Panc1 (cell line): Measurements from ENCODE around the gene KATNAL2. TPM values are rescaled to one million over a fixed set of nuclear protein-coding genes. Genes with fewer than 3 reads are reported as not detected.

Experiments
- ATAC-seq: fragments of 200-7000 bp; cut with Tn5 transposase; 2 replicates; pipeline ENCODE4 v1.9.1; 2020; ENCODE audit warnings: mild to moderate bottlenecking, moderate library complexity
- BruUV-seq: library from RNA; stranded (reverse); fragments of 400-500 nt; replicated peaks from 2 replicates; lab custom pipeline; 2021; lab: Mats Ljungman, UMichigan
- CTCF ChIA-PET: fragments of 300-600 bp; sonication (Branson Sonifier 250); formaldehyde crosslinking; loops from one replicate; lab custom pipeline; 2022; ENCODE audit warnings: antibody characterized with exemption; lab: Charles Lee
- POLR2A ChIA-PET: fragments of 300-600 bp; sonication (Branson Sonifier 250); formaldehyde crosslinking; loops from one replicate; lab custom pipeline; 2022; ENCODE audit warnings: antibody characterized with exemption; lab: Charles Lee
- DNase-seq: peaks from one replicate; pipeline ENCODE4 v3.0.0-alpha.2; 2010; ENCODE audit warnings: low read depth, low spot score
- H3K27ac ChIP-seq: 2 replicates; pipeline ENCODE4 v1.5.1; 2011; ENCODE audit warnings: mild to moderate bottlenecking, low read length, inconsistent platforms
- H3K27me3 ChIP-seq: fragments of 200-500 bp; sonication (Bioruptor generic); 2 replicates; pipeline ENCODE4 v1.6.0; 2014; ENCODE audit warnings: low read length, inconsistent platforms; ENCODE audit not compliant: control insufficient read depth, insufficient read depth
- H3K36me3 ChIP-seq: fragments of 200-500 bp; sonication (Bioruptor generic); 2 replicates; pipeline ENCODE4 v1.5.1; 2014; ENCODE audit warnings: inconsistent platforms, mild to moderate bottlenecking, low read length, moderate library complexity; ENCODE audit not compliant: control insufficient read depth, insufficient read depth
- H3K4me1 ChIP-seq: 2 replicates; pipeline ENCODE4 v1.5.1; 2011; ENCODE audit warnings: inconsistent platforms, mild to moderate bottlenecking, low read length, moderate library complexity; ENCODE audit not compliant: control insufficient read depth, insufficient read depth
- H3K4me3 ChIP-seq, 2 experiments: 2 replicates each; pipeline ENCODE4 v1.5.1; 2011 to 2012; ENCODE audit warnings: low read depth in 2 of 2, low read length in 2 of 2, mild to moderate bottlenecking in 2 of 2, inconsistent platforms in 1 of 2, moderate library complexity in 1 of 2
- H3K9me3 ChIP-seq: fragments of 200-500 bp; sonication (Bioruptor generic); 2 replicates; pipeline ENCODE4 v1.5.1; 2014; ENCODE audit warnings: low read depth, mild to moderate bottlenecking, inconsistent platforms, low read length, moderate library complexity; ENCODE audit not compliant: control insufficient read depth, insufficient read depth
- POLR2AphosphoS5 ChIP-seq: IDR thresholded peaks from 2 replicates; pipeline ENCODE4 v1.6.1; 2012; ENCODE audit warnings: mild to moderate bottlenecking, low read depth, low read length, moderate library complexity
- SIN3A ChIP-seq: IDR thresholded peaks from 2 replicates; pipeline ENCODE4 v1.6.1; 2012; ENCODE audit warnings: low read depth, mild to moderate bottlenecking, low read length, moderate library complexity, borderline replicate concordance; ENCODE audit not compliant: insufficient read depth
- TCF7L2 ChIP-seq: IDR thresholded peaks from 2 replicates; pipeline ENCODE4 v1.6.1; 2011; ENCODE audit warnings: mild to moderate bottlenecking, low read depth, low read length, inconsistent platforms
- in situ Hi-C: cut with HindIII; loops from 2 replicates; pipeline ENCODE4 v1.10.0; 2016; ENCODE audit warnings: low sequenced_read_pairs, low pct_unique_long_range_greater_than_20kb
- intact Hi-C: fragments of 100-400 bp; cut with micrococcal nuclease; formaldehyde crosslinking; loops from one replicate; pipeline ENCODE4 v1.10.0; 2022; ENCODE audit not compliant: unreplicated experiment
- total RNA-seq: library from RNA; stranded (reverse); gene quantifications from one replicate; pipeline ENCODE4 v1.2.1, GENCODE V29; 2021; ENCODE audit not compliant: unreplicated experiment
- TF ChIP-seq, protein P1 (sequence below): fragments of 450-650 bp; IDR thresholded peaks from 2 replicates; pipeline ENCODE4 v1.5.1; 2017; ENCODE audit warnings: mild to moderate bottlenecking
- TF ChIP-seq, protein P2 (sequence below), 2 experiments: IDR thresholded peaks; 2 replicates each; pipeline ENCODE4 v1.6.1; 2011 to 2012; ENCODE audit warnings: low read depth in 2 of 2, control low read depth in 1 of 2, low read length in 1 of 2, mild to moderate bottlenecking in 1 of 2, moderate library complexity in 1 of 2; ENCODE audit not compliant: insufficient read depth in 1 of 2

Gene KATNAL2
- total RNA-seq, 1 experiment from 2014 or later, result 2.6 TPM

GRCh38 chr18:47121146-47121545 lies 203.7 kb downstream of the KATNAL2 start:
- Histone ChIP-seq H3K36me3 (no peaks in the 10 kb centered on the region), H3K4me3 (no peak overlapping the region), H3K27me3 (no peaks in the 10 kb centered on the region), H3K27ac (no peak overlapping the region), H3K4me1 (no peaks in the 10 kb centered on the region), H3K9me3 (no peaks in the 10 kb centered on the region)
- ChIA-PET POLR2A (no interaction called here), CTCF (no interaction called here)
- DNase-seq (no peak), ATAC-seq (no peak)
- intact Hi-C loops, result no loop called here
- no TSS peak for BruUV-seq
- TF ChIP-seq POLR2AphosphoS5 (no peak), SIN3A (no peak), TCF7L2 (no peak)
- TF ChIP-seq, protein P1, sequence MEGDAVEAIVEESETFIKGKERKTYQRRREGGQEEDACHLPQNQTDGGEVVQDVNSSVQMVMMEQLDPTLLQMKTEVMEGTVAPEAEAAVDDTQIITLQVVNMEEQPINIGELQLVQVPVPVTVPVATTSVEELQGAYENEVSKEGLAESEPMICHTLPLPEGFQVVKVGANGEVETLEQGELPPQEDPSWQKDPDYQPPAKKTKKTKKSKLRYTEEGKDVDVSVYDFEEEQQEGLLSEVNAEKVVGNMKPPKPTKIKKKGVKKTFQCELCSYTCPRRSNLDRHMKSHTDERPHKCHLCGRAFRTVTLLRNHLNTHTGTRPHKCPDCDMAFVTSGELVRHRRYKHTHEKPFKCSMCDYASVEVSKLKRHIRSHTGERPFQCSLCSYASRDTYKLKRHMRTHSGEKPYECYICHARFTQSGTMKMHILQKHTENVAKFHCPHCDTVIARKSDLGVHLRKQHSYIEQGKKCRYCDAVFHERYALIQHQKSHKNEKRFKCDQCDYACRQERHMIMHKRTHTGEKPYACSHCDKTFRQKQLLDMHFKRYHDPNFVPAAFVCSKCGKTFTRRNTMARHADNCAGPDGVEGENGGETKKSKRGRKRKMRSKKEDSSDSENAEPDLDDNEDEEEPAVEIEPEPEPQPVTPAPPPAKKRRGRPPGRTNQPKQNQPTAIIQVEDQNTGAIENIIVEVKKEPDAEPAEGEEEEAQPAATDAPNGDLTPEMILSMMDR, result no peak
- TF ChIP-seq, protein P2, sequence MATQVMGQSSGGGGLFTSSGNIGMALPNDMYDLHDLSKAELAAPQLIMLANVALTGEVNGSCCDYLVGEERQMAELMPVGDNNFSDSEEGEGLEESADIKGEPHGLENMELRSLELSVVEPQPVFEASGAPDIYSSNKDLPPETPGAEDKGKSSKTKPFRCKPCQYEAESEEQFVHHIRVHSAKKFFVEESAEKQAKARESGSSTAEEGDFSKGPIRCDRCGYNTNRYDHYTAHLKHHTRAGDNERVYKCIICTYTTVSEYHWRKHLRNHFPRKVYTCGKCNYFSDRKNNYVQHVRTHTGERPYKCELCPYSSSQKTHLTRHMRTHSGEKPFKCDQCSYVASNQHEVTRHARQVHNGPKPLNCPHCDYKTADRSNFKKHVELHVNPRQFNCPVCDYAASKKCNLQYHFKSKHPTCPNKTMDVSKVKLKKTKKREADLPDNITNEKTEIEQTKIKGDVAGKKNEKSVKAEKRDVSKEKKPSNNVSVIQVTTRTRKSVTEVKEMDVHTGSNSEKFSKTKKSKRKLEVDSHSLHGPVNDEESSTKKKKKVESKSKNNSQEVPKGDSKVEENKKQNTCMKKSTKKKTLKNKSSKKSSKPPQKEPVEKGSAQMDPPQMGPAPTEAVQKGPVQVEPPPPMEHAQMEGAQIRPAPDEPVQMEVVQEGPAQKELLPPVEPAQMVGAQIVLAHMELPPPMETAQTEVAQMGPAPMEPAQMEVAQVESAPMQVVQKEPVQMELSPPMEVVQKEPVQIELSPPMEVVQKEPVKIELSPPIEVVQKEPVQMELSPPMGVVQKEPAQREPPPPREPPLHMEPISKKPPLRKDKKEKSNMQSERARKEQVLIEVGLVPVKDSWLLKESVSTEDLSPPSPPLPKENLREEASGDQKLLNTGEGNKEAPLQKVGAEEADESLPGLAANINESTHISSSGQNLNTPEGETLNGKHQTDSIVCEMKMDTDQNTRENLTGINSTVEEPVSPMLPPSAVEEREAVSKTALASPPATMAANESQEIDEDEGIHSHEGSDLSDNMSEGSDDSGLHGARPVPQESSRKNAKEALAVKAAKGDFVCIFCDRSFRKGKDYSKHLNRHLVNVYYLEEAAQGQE (IDR thresholded peaks at IDR 0.05; ENCODE audit: insufficient read depth in 1 of 2, low read depth in 2 of 2, low read length in 1 of 2), result no peak
- in situ Hi-C loops, result no loop called here

- no peak for TF ChIP-seq TCF7L2
- TF ChIP-seq SIN3A, result no peak
- no peak for TF ChIP-seq POLR2AphosphoS5
- TF ChIP-seq, protein P1, result no peak
- TF ChIP-seq, protein P2 (IDR thresholded peaks at IDR 0.05; ENCODE audit: insufficient read depth in 1 of 2, low read depth in 2 of 2, low read length in 1 of 2), result no peak
- Histone ChIP-seq H3K9me3 (no peaks in the 10 kb centered on the region), H3K4me1 (no peaks in the 10 kb centered on the region), H3K27ac (no peak overlapping the region), H3K27me3 (no peaks in the 10 kb centered on the region), H3K4me3 (no peak overlapping the region), H3K36me3 (no peaks in the 10 kb centered on the region; the same call in 1 of the 2 replicates)
- ChIA-PET CTCF (no interaction called here), POLR2A (no interaction called here)
- in situ Hi-C loops, result no loop called here
- DNase-seq, result no peak
- intact Hi-C loops, result no loop called here
- no peak for ATAC-seq
- no TSS peak for BruUV-seq
Observed at GRCh38 chr18:47141289-47141688, 223.9 kb downstream of the KATNAL2 start.
